Measurements from ENCODE around the gene SMARCA2.

The SMARCA2 gene

GRCh38 chr9:2059274-2059929 is 44.3 kb downstream of the SMARCA2 start:
- POLR2A ChIA-PET (ENCODE audit: low non-redundant PET), result no interaction called here
- no peak overlapping the region for H3K27ac ChIP-seq
- no peak for DNase-seq (ENCODE audit: low spot score)
- CTCF ChIA-PET, result no interaction called here
- no peak for TF ChIP-seq CTCF (conservative IDR thresholded peaks at IDR 0.05; ENCODE audit: low read depth)

- no peak for DNase-seq (ENCODE audit: low spot score)
- ChIA-PET CTCF (no interaction called here), POLR2A (ENCODE audit: low non-redundant PET) (no interaction called here)
Measured at GRCh38 chr9:2060424-2060823, 45.3 kb downstream of the SMARCA2 start.

GRCh38 chr9:2065704-2066103 is 50.6 kb downstream of the SMARCA2 start:
- TF ChIP-seq CTCF (conservative IDR thresholded peaks at IDR 0.05; ENCODE audit: low read depth), result no peak
- DNase-seq (ENCODE audit: low spot score), result no peak
- H3K27ac ChIP-seq, result no peak overlapping the region
- CTCF ChIA-PET, result no interaction called here
- POLR2A ChIA-PET (ENCODE audit: low non-redundant PET), result no interaction called here

More at GRCh38 chr9:2060424-2060823, 45.3 kb downstream of the SMARCA2 start:
- no peak for TF ChIP-seq CTCF (conservative IDR thresholded peaks at IDR 0.05; ENCODE audit: low read depth)
- no peak overlapping the region for H3K27ac ChIP-seq

- CTCF ChIA-PET, result no interaction called here
- POLR2A ChIA-PET (ENCODE audit: low non-redundant PET), result no interaction called here
- no peak overlapping the region for H3K27ac ChIP-seq
- DNase-seq (ENCODE audit: low spot score), result no peak
- no peak for TF ChIP-seq CTCF (conservative IDR thresholded peaks at IDR 0.05; ENCODE audit: low read depth)
Measured at GRCh38 chr9:2066312-2067273, 51.4 kb downstream of the SMARCA2 start.

- CTCF ChIA-PET, result no interaction called here
- no peak for TF ChIP-seq CTCF (conservative IDR thresholded peaks at IDR 0.05; ENCODE audit: low read depth)
- H3K27ac ChIP-seq, result no peak overlapping the region
- POLR2A ChIA-PET (ENCODE audit: low non-redundant PET), result no interaction called here
- DNase-seq (ENCODE audit: low spot score), result no peak
Measured at GRCh38 chr9:2072752-2073405, 57.7 kb downstream of the SMARCA2 start.

- ChIA-PET CTCF (no interaction called here), POLR2A (ENCODE audit: low non-redundant PET) (no interaction called here)
- no peak overlapping the region for H3K27ac ChIP-seq
- no peak for DNase-seq (ENCODE audit: low spot score)
- TF ChIP-seq CTCF (conservative IDR thresholded peaks at IDR 0.05; ENCODE audit: low read depth), result no peak
Measured at GRCh38 chr9:2082772-2083171, 67.6 kb downstream of the SMARCA2 start.
